SK-N-MC (cell line): Measurements from ENCODE around the gene GPR171.

Experiments
- EZH2 ChIP-seq: fragments of 200-600 bp; sonication (generic); IDR thresholded peaks from one replicate; pipeline ENCODE4 v1.6.1; 2017; ENCODE audit warnings: antibody characterized with exemption
- FOXP2 ChIP-seq: optimal IDR thresholded peaks from 2 replicates; pipeline ENCODE3; 2011; ENCODE audit warnings: mild to moderate bottlenecking, moderate library complexity; ENCODE audit not compliant: insufficient read depth; ENCODE audit errors: extremely low read length, control extremely low read depth
- POLR2AphosphoS5 ChIP-seq: IDR thresholded peaks from 2 replicates; pipeline ENCODE4 v1.6.1; 2012; ENCODE audit warnings: mild to moderate bottlenecking, low read depth, low read length, borderline replicate concordance

DNA sequence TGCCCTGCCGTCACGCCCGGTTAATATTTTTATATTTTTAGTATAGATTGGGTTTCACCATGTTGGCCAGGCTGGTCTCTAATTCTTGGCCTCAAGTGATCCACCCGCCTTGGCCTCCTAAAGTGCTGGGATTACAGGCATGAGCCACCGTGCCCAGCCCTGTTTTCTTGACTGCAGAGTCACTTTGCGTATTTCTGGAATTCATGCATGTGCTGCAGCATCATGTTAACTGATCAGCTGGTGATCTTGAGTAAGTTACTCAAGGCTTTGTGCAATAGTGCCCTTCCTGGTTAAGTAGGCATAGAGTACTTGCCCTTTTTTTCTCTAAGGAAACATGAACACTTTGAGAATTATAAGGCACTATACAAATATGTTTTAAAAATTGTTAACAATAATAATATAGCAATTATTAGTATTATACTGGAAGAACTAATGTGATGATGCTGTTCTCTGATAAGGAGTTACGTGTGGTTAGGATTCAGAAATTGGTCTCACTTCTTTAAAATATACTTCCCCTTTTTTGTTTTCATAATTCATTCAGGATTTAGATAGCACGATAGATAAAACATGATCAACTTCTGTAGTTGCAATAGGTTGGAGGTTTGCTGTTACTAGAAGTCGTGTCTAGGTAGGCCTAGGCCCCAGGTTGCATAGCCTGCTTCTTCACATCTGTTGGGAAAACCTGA, 33.6 kb downstream of the GPR171 start:
- TF ChIP-seq EZH2 = no peak
- TF ChIP-seq POLR2AphosphoS5 = no peak
- no peak for TF ChIP-seq FOXP2
